Upper lobe of left lung (tissue), 6 donors: ENCODE results near the gene FOSL2. TPM values are rescaled to one million over a fixed set of nuclear protein-coding genes. Genes with fewer than 3 reads are reported as not detected.

Source experiments
- ATAC-seq, 2 donors: fragments of 200-7000 bp; cut with Tn5 transposase; one replicate each; pipeline ENCODE4 v1.9.1; 2022; ENCODE audit warnings: mild to moderate bottlenecking in 2 of 2, moderate library complexity in 2 of 2; ENCODE audit not compliant: low FRiP score in 2 of 2
- DNase-seq, 2 donors: peaks; one replicate each; pipeline ENCODE4 v3.0.0-alpha.2; 2019 to 2020
- H3K27ac ChIP-seq, 4 donors: fragments of 200-600 bp; sonication (generic); one replicate each; pipeline ENCODE4 v1.5.1; 2016 to 2019
- H3K27me3 ChIP-seq, 4 donors: fragments of 200-600 bp; sonication (generic); one replicate each; pipeline ENCODE4 v1.5.1; 2017 to 2019
- H3K36me3 ChIP-seq, 4 donors: fragments of 200-600 bp; sonication (generic); one replicate each; pipeline ENCODE4 v1.5.1; 2016 to 2019
- H3K4me1 ChIP-seq, 4 donors: fragments of 200-600 bp; sonication (generic); one replicate each; pipeline ENCODE4 v1.5.1; 2018 to 2019
- H3K4me3 ChIP-seq, 4 donors: fragments of 200-600 bp; sonication (generic); one replicate each; pipeline ENCODE4 v1.5.1; 2017 to 2019; ENCODE audit warnings: mild to moderate bottlenecking in 2 of 4, moderate library complexity in 1 of 4
- H3K9me3 ChIP-seq, 4 donors: fragments of 200-600 bp; sonication (generic); one replicate each; pipeline ENCODE4 v1.5.1; 2018 to 2019
- EP300 ChIP-seq, 4 donors: sonication (generic); formaldehyde crosslinking; IDR thresholded peaks; one replicate each; pipeline ENCODE4 v1.5.1; 2017; ENCODE audit warnings: antibody characterized with exemption in 4 of 4, control low read depth in 2 of 4
- POLR2A ChIP-seq, 4 donors: fragments of 450-650 bp; IDR thresholded peaks; one replicate each; pipeline ENCODE4 v1.5.1; 2016 to 2017; ENCODE audit warnings: antibody characterized with exemption in 4 of 4, mild to moderate bottlenecking in 2 of 4
- POLR2AphosphoS5 ChIP-seq, 2 donors: sonication (generic); formaldehyde crosslinking; IDR thresholded peaks; one replicate each; pipeline ENCODE4 v1.5.1; 2017; ENCODE audit warnings: antibody characterized with exemption in 2 of 2
- WGBS, 2 donors: methylation state at CpG; one replicate each; pipeline ENCODE4 v1.1.5; 2017 to 2018; 5-methylcytosine and 5-hydroxymethylcytosine counted together
- total RNA-seq, 6 donors: library from RNA; depleted of rRNA in 4 of 6; stranded (reverse); fragments of >200 nt in 4 of 6; gene quantifications; one replicate each; pipeline versions ENCODE4 v1.1.0 to v1.2.1, GENCODE V29; 2016 to 2021
- TF ChIP-seq, protein P1 (sequence below), 6 experiments: fragments of 450-650 bp in 4 of 6; fragments of 200-600 bp in 2 of 6; sonication (generic) in 2 of 6; IDR thresholded peaks; one replicate each; pipeline ENCODE4 v1.5.1; 2016 to 2019; ENCODE audit warnings: antibody characterized with exemption in 6 of 6
- donor health status: DM: no; HTN: no; CAD: no; lungs with moderate emphysema.
- donor health status: DM: no; HTN: yes; CAD: no; lungs with severe emphysema.

Gene FOSL2
- total RNA-seq, 6 donors from 2014 or later, result 71.0 to 137 (median 91.0) TPM

DNA sequence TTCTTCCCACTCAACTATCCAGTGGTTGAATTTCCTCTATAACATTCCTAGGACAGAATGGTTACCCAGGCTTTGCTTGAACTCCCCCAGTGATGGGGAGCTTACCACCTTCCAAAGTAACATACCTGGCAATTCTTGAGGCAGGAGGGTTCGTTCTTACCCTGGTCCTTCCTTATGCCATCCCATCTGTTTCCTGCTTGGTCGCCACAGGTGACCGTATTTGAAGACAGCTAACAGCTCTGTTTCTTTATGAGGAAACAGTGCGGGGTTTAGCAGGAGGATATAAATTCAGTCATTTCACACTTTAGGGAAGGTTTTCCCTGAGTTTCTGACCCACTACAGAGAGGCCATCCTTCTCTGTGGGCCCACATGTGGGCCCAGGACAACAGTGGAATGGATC is 42.6 kb downstream of the FOSL2 start:
- WGBS, 2 donors, result 63 to 79% methylated on average over 4 of the region's 4 CpGs
- no peak for DNase-seq
- no peak for ATAC-seq
- Histone ChIP-seq H3K36me3 (no peaks in the 10 kb centered on the region), H3K4me1 (no peaks in the 10 kb centered on the region), H3K9me3 (peaks cover 0 to 7% (median 0%) of the 10 kb centered on the region in 4 donors), H3K27me3 (no peaks in the 10 kb centered on the region), H3K27ac (no peak overlapping the region), H3K4me3 (no peak overlapping the region)
- no peak for TF ChIP-seq POLR2AphosphoS5 (IDR thresholded peaks at IDR 0.05)
- TF ChIP-seq, protein P1, sequence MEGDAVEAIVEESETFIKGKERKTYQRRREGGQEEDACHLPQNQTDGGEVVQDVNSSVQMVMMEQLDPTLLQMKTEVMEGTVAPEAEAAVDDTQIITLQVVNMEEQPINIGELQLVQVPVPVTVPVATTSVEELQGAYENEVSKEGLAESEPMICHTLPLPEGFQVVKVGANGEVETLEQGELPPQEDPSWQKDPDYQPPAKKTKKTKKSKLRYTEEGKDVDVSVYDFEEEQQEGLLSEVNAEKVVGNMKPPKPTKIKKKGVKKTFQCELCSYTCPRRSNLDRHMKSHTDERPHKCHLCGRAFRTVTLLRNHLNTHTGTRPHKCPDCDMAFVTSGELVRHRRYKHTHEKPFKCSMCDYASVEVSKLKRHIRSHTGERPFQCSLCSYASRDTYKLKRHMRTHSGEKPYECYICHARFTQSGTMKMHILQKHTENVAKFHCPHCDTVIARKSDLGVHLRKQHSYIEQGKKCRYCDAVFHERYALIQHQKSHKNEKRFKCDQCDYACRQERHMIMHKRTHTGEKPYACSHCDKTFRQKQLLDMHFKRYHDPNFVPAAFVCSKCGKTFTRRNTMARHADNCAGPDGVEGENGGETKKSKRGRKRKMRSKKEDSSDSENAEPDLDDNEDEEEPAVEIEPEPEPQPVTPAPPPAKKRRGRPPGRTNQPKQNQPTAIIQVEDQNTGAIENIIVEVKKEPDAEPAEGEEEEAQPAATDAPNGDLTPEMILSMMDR (IDR thresholded peaks at IDR 0.05), result no peak
- no peak for TF ChIP-seq EP300 (IDR thresholded peaks at IDR 0.05)
- TF ChIP-seq POLR2A (IDR thresholded peaks at IDR 0.05), result no peak

DNA sequence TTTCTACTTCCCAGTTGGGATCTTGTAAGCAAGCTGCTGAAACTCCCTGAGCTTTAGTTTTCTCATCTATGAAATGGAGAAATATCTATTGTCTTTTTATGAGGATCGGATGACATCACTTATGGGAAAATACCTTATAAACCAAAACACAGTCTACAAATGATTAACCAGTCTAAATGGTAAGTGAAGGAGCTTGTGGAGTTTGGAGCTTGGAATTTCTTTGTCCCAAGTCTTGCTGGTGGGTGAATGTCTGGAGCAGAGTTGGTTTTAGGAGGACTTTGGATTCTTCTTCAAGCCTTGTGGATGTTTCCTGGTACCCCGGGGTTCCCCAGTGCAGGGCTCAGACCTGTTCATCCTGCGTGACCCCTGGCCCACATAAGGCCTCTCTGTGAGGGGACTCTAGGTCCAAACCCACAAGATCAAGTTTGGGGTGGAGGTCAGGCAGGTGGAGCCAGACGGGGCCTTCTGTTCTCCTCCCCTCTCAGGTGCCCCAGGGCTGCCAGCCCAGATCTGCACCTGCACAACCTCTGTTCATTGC is 43.2 kb downstream of the FOSL2 start:
- H3K27me3 ChIP-seq, result no peaks in the 10 kb centered on the region
- TF ChIP-seq, protein P1 (IDR thresholded peaks at IDR 0.05), result no peak
- TF ChIP-seq POLR2AphosphoS5 (IDR thresholded peaks at IDR 0.05) (no peak), EP300 (IDR thresholded peaks at IDR 0.05) (no peak), POLR2A (IDR thresholded peaks at IDR 0.05) (no peak)
- H3K4me1 ChIP-seq, result no peaks in the 10 kb centered on the region
- no peaks in the 10 kb centered on the region for H3K36me3 ChIP-seq
- DNase-seq (no peak), ATAC-seq (no peak)
- peaks cover 0 to 7% (median 0%) of the 10 kb centered on the region in 4 donors for H3K9me3 ChIP-seq
- WGBS, 2 donors, result 90 to 96% methylated on average over 4 of the region's 4 CpGs
- no peak overlapping the region for H3K4me3 ChIP-seq
- no peak overlapping the region for H3K27ac ChIP-seq

DNA sequence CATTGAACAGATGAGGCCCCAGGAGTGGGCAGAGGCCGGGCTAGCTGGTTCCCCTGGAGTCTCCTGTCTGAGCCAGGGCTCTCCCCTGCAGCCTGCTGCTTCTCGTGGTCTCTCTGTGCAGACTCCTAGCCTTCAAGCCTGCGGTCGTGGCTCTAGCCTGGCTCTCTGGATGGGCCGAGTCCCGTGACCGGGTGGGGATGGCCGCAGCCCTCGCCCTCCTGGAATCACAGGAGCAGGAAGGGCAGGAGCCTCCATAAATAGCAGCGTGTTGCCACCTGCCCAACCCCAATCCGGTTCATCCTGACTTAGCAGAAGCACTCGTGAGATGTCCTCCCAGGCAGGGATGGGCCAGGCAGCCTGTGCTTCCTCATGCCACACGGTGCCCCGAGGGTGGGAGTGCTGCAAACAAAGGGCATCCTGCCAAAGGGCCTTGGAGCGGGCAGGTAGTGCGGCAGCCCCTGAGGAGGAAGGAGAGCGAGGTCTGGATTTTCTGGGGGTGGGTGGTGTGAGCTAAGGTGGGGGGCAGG is 43.9 kb downstream of the FOSL2 start:
- Histone ChIP-seq H3K9me3 (peaks cover 0 to 7% (median 0%) of the 10 kb centered on the region in 4 donors), H3K27me3 (no peaks in the 10 kb centered on the region), H3K27ac (no peak overlapping the region), H3K36me3 (no peaks in the 10 kb centered on the region), H3K4me3 (no peak overlapping the region), H3K4me1 (no peaks in the 10 kb centered on the region)
- WGBS, 2 donors, result 64 to 70% methylated on average over 9 to 17 of the region's 17 CpGs
- TF ChIP-seq, protein P1 (IDR thresholded peaks at IDR 0.05), result no peak
- TF ChIP-seq POLR2A (IDR thresholded peaks at IDR 0.05) (no peak), EP300 (IDR thresholded peaks at IDR 0.05) (no peak), POLR2AphosphoS5 (IDR thresholded peaks at IDR 0.05) (no peak)
- no peak for DNase-seq
- peak in 1 of 2 donors; percentile 16 for ATAC-seq

DNA sequence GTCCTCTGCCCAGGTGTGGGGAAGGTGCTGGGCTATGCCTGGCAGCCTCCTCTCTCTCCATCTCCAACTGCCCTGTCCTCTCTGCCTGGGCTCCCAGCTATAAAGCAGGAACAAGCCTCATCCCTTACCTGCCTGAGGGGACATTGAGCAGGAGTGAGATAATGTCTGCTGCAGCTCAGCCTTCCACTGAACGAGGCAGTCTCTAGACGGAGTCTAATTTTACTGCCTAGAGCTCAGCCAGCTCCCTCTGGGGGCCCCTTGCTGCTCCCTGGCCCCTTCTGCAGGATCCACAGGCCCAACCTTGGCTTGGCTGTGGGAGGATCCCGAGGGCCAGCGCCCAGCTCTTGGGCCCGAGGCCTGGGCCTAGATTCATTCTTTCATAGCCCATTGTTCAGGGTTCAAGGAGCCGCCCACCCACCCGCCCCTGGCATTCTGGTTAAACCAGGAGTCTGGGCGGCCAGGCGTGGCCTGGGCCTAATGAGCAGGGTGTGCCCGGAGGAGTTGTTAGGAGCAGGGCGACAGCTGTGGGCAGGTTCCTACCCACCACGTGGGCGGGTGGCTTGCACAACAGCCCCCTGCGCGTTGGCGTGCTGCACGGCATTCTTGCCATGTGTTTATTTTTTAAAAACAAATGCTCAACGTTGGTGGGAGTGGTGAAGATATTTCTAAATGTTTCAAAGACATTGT is 44.6 kb downstream of the FOSL2 start:
- no peaks in the 10 kb centered on the region for H3K36me3 ChIP-seq
- 72 to 84% methylated on average over 6 to 18 of the region's 18 CpGs for WGBS, 2 donors
- no peaks in the 10 kb centered on the region for H3K27me3 ChIP-seq
- TF ChIP-seq EP300 (IDR thresholded peaks at IDR 0.05), result no peak
- TF ChIP-seq, protein P1 (IDR thresholded peaks at IDR 0.05), result no peak
- peak; percentile 7 to 31 for TF ChIP-seq POLR2AphosphoS5 (IDR thresholded peaks at IDR 0.05)
- no peak for TF ChIP-seq POLR2A (IDR thresholded peaks at IDR 0.05)
- ATAC-seq (peak; percentile 5 to 59), DNase-seq (peak; percentile 57 to 93)
- H3K4me3 ChIP-seq, result no peak overlapping the region
- no peaks in the 10 kb centered on the region for H3K4me1 ChIP-seq
- H3K27ac ChIP-seq, result no peak overlapping the region
- H3K9me3 ChIP-seq, result peaks cover 0 to 7% (median 0%) of the 10 kb centered on the region in 4 donors
